ENCODE measurements around the gene STARD8.
"Not testable (repeated sequence)": the region's sequence is repeated elsewhere in the genome, so short reads cannot be mapped to it uniquely, and the experiment has no call there.

The STARD8 gene

GRCh38 chrX:68659786-68660185, 12.3 kb downstream of the STARD8 start:
- DNase-seq: no peak

GRCh38 chrX:68660746-68661145, 13.3 kb downstream of the STARD8 start:
- no peak for DNase-seq

- no peak for DNase-seq
Measured at GRCh38 chrX:68665502-68665901, 18.0 kb downstream of the STARD8 start.

GRCh38 chrX:68666580-68666979, 19.1 kb downstream of the STARD8 start:
- no peak for DNase-seq

GRCh38 chrX:68669094-68669860, 21.8 kb downstream of the STARD8 start:
- DNase-seq: no peak

GRCh38 chrX:68669871-68670270, 22.4 kb downstream of the STARD8 start:
- no peak for DNase-seq

GRCh38 chrX:68671221-68671620, 23.8 kb downstream of the STARD8 start:
- DNase-seq: no peak

GRCh38 chrX:68672581-68673318, 25.3 kb downstream of the STARD8 start:
- DNase-seq: no peak

GRCh38 chrX:68675571-68675970, 28.1 kb downstream of the STARD8 start:
- DNase-seq: no peak

- no peak for DNase-seq
Measured at GRCh38 chrX:68676335-68676734, 28.9 kb downstream of the STARD8 start.

- DNase-seq: no peak
Measured at GRCh38 chrX:68677998-68678397, 30.5 kb downstream of the STARD8 start.

- no peak for DNase-seq
Measured at GRCh38 chrX:68681443-68681941, 34.0 kb downstream of the STARD8 start.

GRCh38 chrX:68682790-68683189, 35.3 kb downstream of the STARD8 start:
- no peak for DNase-seq

- DNase-seq: no peak
Measured at GRCh38 chrX:68683580-68683979, 36.1 kb downstream of the STARD8 start.

GRCh38 chrX:68684291-68684918, 36.9 kb downstream of the STARD8 start:
- DNase-seq: no peak

GRCh38 chrX:68684919-68685304, 37.4 kb downstream of the STARD8 start:
- DNase-seq: no peak

GRCh38 chrX:68685685-68686084, 38.2 kb downstream of the STARD8 start:
- no peak for DNase-seq

GRCh38 chrX:68686097-68686977, 38.9 kb downstream of the STARD8 start:
- DNase-seq: peak; percentile 21

- not testable (repeated sequence) for DNase-seq
Measured at GRCh38 chrX:68688931-68689330, 41.5 kb downstream of the STARD8 start.

GRCh38 chrX:68690936-68691501, 43.6 kb downstream of the STARD8 start:
- no peak for DNase-seq

- DNase-seq: no peak
Measured at GRCh38 chrX:68691921-68692320, 44.5 kb downstream of the STARD8 start.

GRCh38 chrX:68692651-68693050, 45.2 kb downstream of the STARD8 start:
- DNase-seq: no peak
